ENCODE measurements around the gene PPP1R16B. TPM values are rescaled to one million over a fixed set of nuclear protein-coding genes. Genes with fewer than 3 reads are reported as not detected.

Gene PPP1R16B
- total RNA-seq, 4 donors from 2014 or later: 0.72 to 3.0 (median 1.4) TPM

DNA sequence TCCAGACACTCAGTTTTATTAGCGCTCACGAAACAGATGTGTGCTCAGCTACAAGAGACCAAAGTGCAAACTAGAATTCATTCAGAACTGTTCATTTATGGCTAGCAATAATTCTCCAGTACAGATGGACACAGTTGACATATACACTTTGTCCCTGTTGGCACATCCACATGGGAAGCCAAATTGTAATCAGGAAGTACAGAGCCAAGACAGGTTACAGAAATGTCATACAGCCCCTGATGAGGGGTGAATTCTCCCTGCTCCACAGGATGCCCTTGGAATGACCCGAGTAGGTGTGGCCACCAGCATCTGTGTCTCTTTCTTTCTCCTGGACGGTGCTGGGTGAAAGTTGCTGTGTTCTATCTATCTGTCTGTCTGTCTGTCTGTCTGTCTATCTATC, 164.2 kb downstream of the PPP1R16B start:
- intact Hi-C loops (cut with DNase I; ENCODE audit: low total_unique reads): no loop called here
- TF ChIP-seq, protein P1, sequence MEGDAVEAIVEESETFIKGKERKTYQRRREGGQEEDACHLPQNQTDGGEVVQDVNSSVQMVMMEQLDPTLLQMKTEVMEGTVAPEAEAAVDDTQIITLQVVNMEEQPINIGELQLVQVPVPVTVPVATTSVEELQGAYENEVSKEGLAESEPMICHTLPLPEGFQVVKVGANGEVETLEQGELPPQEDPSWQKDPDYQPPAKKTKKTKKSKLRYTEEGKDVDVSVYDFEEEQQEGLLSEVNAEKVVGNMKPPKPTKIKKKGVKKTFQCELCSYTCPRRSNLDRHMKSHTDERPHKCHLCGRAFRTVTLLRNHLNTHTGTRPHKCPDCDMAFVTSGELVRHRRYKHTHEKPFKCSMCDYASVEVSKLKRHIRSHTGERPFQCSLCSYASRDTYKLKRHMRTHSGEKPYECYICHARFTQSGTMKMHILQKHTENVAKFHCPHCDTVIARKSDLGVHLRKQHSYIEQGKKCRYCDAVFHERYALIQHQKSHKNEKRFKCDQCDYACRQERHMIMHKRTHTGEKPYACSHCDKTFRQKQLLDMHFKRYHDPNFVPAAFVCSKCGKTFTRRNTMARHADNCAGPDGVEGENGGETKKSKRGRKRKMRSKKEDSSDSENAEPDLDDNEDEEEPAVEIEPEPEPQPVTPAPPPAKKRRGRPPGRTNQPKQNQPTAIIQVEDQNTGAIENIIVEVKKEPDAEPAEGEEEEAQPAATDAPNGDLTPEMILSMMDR (IDR thresholded peaks at IDR 0.05): no peak
- no peak for TF ChIP-seq POLR2A (IDR thresholded peaks at IDR 0.05)
- no peak for DNase-seq (ENCODE audit: low spot score in 2 of 2)
- WGBS, 2 donors: 75% methylated on average over 4 of the region's 4 CpGs
- H3K4me3 ChIP-seq (ENCODE audit: low read depth, poor library complexity, severe bottlenecking): no peak overlapping the region

DNA sequence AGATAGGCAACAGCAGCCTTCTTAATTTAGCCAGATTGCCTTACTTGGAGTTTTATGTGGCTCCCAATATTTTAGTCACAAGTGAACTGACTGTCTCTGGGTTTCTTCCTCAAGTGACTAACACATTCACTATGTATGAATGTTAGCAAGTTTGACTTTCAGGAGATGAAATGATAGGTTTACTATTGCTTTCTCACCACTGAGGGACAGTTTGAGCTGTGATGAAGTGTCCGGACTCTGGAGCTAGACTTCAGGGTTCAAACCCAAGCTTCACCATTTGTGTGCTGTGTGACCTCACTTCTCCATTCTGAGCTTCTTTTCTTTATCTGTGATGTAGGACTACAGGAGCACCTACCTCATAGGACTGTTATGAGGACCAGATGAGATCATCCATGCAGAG, 164.8 kb downstream of the PPP1R16B start:
- no peak for DNase-seq (ENCODE audit: low spot score in 2 of 2)
- no peak overlapping the region for H3K4me3 ChIP-seq (ENCODE audit: low read depth, poor library complexity, severe bottlenecking)
- intact Hi-C loops (cut with DNase I; ENCODE audit: low total_unique reads): no loop called here
- no peak for TF ChIP-seq POLR2A (IDR thresholded peaks at IDR 0.05)
- TF ChIP-seq, protein P1 (IDR thresholded peaks at IDR 0.05): no peak
- WGBS, 2 donors: 96 to 100% methylated on average over 1 of the region's 1 CpG

Other genes starting within 250 kb of the PPP1R16B start
- gene ADIG, start 224.5 kb upstream of the PPP1R16B start, total RNA-seq: not detected
- gene ARHGAP40, start 203.9 kb upstream of the PPP1R16B start, total RNA-seq: 10 to 100 TPM; 27.0 to 54.8 (median 45.9) TPM
- gene SLC32A1, start 81.2 kb upstream of the PPP1R16B start, total RNA-seq: not detected
- gene ACTR5, start 57.2 kb upstream of the PPP1R16B start, total RNA-seq: 10 to 100 TPM in 3 of 4 donors, 1 to 10 TPM in 1; 7.3 to 11.7 (median 10.8) TPM
- 10 to 100 TPM in 3 of 4 donors, 1 to 10 TPM in 1; 8.7 to 17.4 (median 14.0) TPM for gene FAM83D, start 120.7 kb downstream of the PPP1R16B start, total RNA-seq
- 10 to 100 TPM in 3 of 4 donors, 1 to 10 TPM in 1; 6.6 to 16.8 (median 11.0) TPM for gene DHX35, start 156.6 kb downstream of the PPP1R16B start, total RNA-seq